ENCODE data around the gene CYREN.

The CYREN gene

DNA sequence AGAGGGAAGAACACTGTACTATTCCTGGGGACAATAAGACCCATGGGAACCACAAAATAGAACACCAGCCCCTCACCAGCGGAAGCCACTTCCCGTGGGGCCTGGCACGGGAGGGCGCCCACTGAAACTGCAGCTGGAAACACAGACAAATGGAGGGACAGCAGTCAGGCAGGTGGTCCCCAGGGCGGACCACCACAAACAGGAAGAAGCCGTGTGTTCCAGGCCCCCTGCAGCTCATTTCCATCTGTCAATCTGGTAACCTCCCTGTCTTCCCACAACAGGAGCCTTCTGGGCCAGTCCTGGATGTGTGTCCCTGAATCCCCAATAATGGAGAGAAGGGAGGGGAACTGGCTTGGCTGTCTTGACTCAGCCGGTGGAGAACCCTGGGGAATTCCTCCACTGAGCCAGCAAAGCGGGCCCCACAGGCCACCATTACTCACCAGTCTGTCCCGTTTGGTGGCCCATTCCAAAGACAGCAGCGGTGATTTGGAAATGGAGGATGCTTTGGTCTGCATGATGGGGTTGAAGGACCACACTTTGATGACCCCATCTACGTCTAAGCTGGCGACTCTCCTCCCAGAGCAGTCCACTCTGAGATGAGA is 24.1 kb upstream of the CYREN start:
- TF ChIP-seq, protein P1, sequence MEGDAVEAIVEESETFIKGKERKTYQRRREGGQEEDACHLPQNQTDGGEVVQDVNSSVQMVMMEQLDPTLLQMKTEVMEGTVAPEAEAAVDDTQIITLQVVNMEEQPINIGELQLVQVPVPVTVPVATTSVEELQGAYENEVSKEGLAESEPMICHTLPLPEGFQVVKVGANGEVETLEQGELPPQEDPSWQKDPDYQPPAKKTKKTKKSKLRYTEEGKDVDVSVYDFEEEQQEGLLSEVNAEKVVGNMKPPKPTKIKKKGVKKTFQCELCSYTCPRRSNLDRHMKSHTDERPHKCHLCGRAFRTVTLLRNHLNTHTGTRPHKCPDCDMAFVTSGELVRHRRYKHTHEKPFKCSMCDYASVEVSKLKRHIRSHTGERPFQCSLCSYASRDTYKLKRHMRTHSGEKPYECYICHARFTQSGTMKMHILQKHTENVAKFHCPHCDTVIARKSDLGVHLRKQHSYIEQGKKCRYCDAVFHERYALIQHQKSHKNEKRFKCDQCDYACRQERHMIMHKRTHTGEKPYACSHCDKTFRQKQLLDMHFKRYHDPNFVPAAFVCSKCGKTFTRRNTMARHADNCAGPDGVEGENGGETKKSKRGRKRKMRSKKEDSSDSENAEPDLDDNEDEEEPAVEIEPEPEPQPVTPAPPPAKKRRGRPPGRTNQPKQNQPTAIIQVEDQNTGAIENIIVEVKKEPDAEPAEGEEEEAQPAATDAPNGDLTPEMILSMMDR (IDR thresholded peaks at IDR 0.05; ENCODE audit: low read depth, low read length): no peak
- no peak for DNase-seq
- Histone ChIP-seq H3K27me3 (ENCODE audit: insufficient read depth, low read depth, severe bottlenecking) (no peaks in the 10 kb centered on the region), H3K9me3 (ENCODE audit: severe bottlenecking) (no peaks in the 10 kb centered on the region), H3K36me3 (peaks cover 34% of the 10 kb centered on the region), H3K27ac (no peak overlapping the region), H3K4me3 (ENCODE audit: low read depth, low read length) (no peak overlapping the region)

DNA sequence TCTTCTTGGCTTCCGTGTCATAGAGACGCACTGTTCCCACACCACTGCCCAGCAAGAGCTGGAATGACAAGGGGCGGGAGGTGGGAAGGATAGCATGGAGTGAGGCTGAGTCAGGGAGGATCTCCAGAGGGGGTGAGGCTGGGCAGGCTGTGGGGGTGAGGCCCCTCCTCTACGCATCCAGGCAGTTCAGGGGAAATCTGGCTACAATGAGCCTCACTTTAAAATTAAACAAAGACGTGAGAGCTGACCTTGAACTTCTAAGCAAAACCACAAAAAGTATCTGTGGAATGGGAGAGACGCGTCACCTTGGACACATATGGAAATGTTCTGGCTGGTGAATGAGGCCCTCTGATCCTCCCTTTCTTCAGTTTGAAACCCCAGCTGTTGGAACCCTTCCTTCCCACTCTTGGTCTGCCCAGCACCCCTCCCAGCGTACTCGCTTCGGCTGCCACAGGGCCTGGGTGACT is 23.1 kb upstream of the CYREN start:
- TF ChIP-seq, protein P1 (IDR thresholded peaks at IDR 0.05; ENCODE audit: low read depth, low read length): no peak
- Histone ChIP-seq H3K36me3 (peaks cover 35% of the 10 kb centered on the region), H3K9me3 (ENCODE audit: severe bottlenecking) (no peaks in the 10 kb centered on the region), H3K4me3 (ENCODE audit: low read depth, low read length) (no peak overlapping the region), H3K27ac (no peak overlapping the region), H3K27me3 (ENCODE audit: insufficient read depth, low read depth, severe bottlenecking) (no peaks in the 10 kb centered on the region)
- DNase-seq: no peak

DNA sequence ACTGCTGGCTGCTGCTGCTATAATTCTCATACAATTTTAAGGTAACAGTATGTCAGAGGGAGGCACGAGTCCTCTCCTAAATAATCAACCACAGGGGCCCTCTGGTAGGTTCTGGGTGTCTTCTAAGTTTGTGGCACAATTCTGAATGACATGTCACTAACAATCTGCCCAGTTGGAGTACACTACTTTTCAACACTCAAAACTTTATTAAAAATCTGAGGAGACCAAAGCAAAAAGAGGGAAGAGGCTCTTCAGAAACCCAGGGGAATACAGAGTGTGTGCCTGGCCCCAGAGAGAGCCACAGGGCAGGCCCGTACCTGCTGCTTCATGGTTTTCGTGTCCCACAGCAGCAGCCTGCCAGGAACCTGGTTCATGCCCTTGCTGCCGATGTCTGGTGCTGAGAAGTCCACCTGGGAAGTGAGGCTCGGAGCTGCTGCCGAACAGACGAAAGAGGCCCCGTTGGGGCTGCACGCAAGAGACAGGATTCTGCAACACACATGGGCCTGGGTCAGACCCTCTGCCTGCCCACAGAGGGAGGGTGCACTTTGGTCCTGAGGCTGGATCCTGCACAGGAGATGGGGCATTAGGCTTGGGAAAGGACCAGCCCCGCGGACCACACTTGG is 22.5 kb upstream of the CYREN start:
- TF ChIP-seq, protein P1 (IDR thresholded peaks at IDR 0.05; ENCODE audit: low read depth, low read length): no peak
- Histone ChIP-seq H3K4me3 (ENCODE audit: low read depth, low read length) (no peak overlapping the region), H3K27ac (no peak overlapping the region), H3K36me3 (peaks cover 42% of the 10 kb centered on the region), H3K9me3 (ENCODE audit: severe bottlenecking) (no peaks in the 10 kb centered on the region), H3K27me3 (ENCODE audit: insufficient read depth, low read depth, severe bottlenecking) (no peaks in the 10 kb centered on the region)
- no peak for DNase-seq

DNA sequence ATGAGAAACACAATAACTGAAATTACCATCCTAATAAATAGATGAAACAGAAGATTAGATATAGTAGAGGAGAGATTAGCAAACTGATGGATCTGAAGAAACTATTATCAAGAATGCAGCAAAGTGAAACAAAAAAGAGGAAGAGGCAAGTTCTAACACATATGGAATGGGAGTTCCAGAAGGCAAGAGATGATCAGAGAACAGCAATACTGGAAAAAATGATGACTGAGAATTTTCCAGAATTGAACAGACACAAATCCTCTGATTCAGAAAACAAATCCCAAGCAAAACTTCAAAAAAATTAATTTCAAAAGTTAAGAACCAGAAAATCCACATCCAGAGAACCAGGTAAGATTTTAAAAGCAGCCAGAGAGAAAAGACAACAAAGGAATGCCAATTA is 20.2 kb upstream of the CYREN start:
- Histone ChIP-seq H3K4me3 (ENCODE audit: low read depth, low read length) (no peak overlapping the region), H3K27me3 (ENCODE audit: insufficient read depth, low read depth, severe bottlenecking) (no peaks in the 10 kb centered on the region), H3K9me3 (ENCODE audit: severe bottlenecking) (no peaks in the 10 kb centered on the region), H3K27ac (no peak overlapping the region), H3K36me3 (peaks cover 34% of the 10 kb centered on the region)
- TF ChIP-seq, protein P1 (IDR thresholded peaks at IDR 0.05; ENCODE audit: low read depth, low read length): no peak
- no peak for DNase-seq

DNA sequence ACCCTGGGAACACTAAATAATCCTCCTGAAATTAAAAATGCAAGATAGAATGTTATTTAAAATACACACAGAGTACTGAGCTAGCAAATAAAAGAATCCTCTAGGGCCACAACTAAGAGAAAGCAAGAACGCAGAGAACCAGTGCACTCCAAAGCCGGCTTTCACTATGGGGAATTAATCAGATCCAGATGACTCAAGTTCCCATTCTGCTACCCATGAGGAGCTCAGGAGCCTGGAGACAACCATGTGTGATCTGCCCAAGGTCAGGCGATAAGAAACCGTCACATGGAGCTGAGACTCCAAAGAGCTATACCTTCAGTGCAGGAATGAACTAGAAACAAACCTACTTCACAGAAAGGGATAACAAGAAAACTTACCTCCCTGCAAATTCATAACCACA is 19.5 kb upstream of the CYREN start:
- no peak for DNase-seq
- no peak overlapping the region for H3K4me3 ChIP-seq (ENCODE audit: low read depth, low read length)
- no peaks in the 10 kb centered on the region for H3K27me3 ChIP-seq (ENCODE audit: insufficient read depth, low read depth, severe bottlenecking)
- H3K27ac ChIP-seq: no peak overlapping the region
- H3K9me3 ChIP-seq (ENCODE audit: severe bottlenecking): no peaks in the 10 kb centered on the region
- TF ChIP-seq, protein P1 (IDR thresholded peaks at IDR 0.05; ENCODE audit: low read depth, low read length): no peak
- peaks cover 40% of the 10 kb centered on the region for H3K36me3 ChIP-seq

Measured in WERI-Rb-1 (cell line).